Erythroblast (primary cell): ENCODE results near the gene CTSO.

Source experiments
- GATA1 ChIP-seq: IDR thresholded peaks from 2 replicates; pipeline ENCODE4 v1.6.1; 2011; ENCODE audit warnings: low read depth, mild to moderate bottlenecking, control low read depth, low read length, moderate library complexity
- POLR2A ChIP-seq: IDR thresholded peaks from 2 replicates; pipeline ENCODE4 v1.6.1; 2011; ENCODE audit warnings: mild to moderate bottlenecking, low read length

- TF ChIP-seq POLR2A (no peak), GATA1 (no peak)
Observed at GRCh38 chr4:155929833-155930232, 23.8 kb downstream of the CTSO start.
